H9 (cell line): ENCODE results near the gene VAV2. TPM values are rescaled to one million over a fixed set of nuclear protein-coding genes. Genes with fewer than 3 reads are reported as not detected.

Experiments
- DNase-seq: peaks from one replicate; pipeline ENCODE4 v3.0.0-alpha.2; 2017
- H2AFZ ChIP-seq: one replicate; pipeline ENCODE4 v1.6.1; 2013; ENCODE audit warnings: mild to moderate bottlenecking, low read length, control low read depth, moderate library complexity
- H2AK5ac ChIP-seq: 2 replicates; pipeline ENCODE4 v1.6.1; 2013; ENCODE audit warnings: low read length, control low read depth, mixed read lengths; ENCODE audit not compliant: insufficient read length
- H2BK120ac ChIP-seq: one replicate; pipeline ENCODE4 v1.6.1; 2013; ENCODE audit warnings: low read depth, mild to moderate bottlenecking, low read length, control low read depth, inconsistent platforms; ENCODE audit not compliant: poor library complexity, severe bottlenecking
- H2BK12ac ChIP-seq: 2 replicates; pipeline ENCODE4 v1.6.1; 2013; ENCODE audit warnings: low read length, control low read depth, mixed read lengths, low read depth; ENCODE audit not compliant: insufficient read length
- H2BK15ac ChIP-seq: 2 replicates; pipeline ENCODE4 v1.6.1; 2013; ENCODE audit warnings: low read depth, low read length, control low read depth
- H2BK20ac ChIP-seq: one replicate; pipeline ENCODE4 v1.6.1; 2013; ENCODE audit warnings: low read depth, mild to moderate bottlenecking, low read length, control low read depth, inconsistent platforms; ENCODE audit not compliant: poor library complexity, severe bottlenecking
- H2BK5ac ChIP-seq: 2 replicates; pipeline ENCODE4 v1.6.1; 2013; ENCODE audit warnings: low read length, control low read depth, mixed read lengths; ENCODE audit not compliant: insufficient read length
- H3K14ac ChIP-seq: 2 replicates; pipeline ENCODE4 v1.6.1; 2013; ENCODE audit warnings: low read length, control low read depth; ENCODE audit not compliant: insufficient read depth
- H3K18ac ChIP-seq: 2 replicates; pipeline ENCODE4 v1.6.1; 2013; ENCODE audit warnings: low read depth, mild to moderate bottlenecking, mixed read lengths, low read length, control low read depth; ENCODE audit not compliant: insufficient read length
- H3K23ac ChIP-seq: 2 replicates; pipeline ENCODE4 v1.6.1; 2013; ENCODE audit warnings: low read length, control low read depth, mixed read lengths, low read depth; ENCODE audit not compliant: insufficient read length
- H3K23me2 ChIP-seq: 2 replicates; pipeline ENCODE4 v1.6.1; 2013; ENCODE audit warnings: low read depth, mild to moderate bottlenecking, mixed read lengths, low read length, control low read depth; ENCODE audit not compliant: insufficient read length, poor library complexity, severe bottlenecking
- H3K27ac ChIP-seq: 2 replicates; pipeline ENCODE4 v1.5.1; 2013; ENCODE audit warnings: low read length, control low read depth, mixed read lengths, low read depth; ENCODE audit not compliant: insufficient read length
- H3K27me3 ChIP-seq: 2 replicates; pipeline ENCODE4 v1.6.1; 2013; ENCODE audit warnings: low read length, control low read depth, inconsistent platforms; ENCODE audit not compliant: insufficient read depth
- H3K4ac ChIP-seq: 2 replicates; pipeline ENCODE4 v1.6.1; 2013; ENCODE audit warnings: low read depth, mild to moderate bottlenecking, control low read depth, inconsistent platforms, low read length, moderate library complexity
- H3K4me1 ChIP-seq: 2 replicates; pipeline ENCODE4 v1.6.1; 2013; ENCODE audit warnings: low read length, control low read depth, inconsistent platforms; ENCODE audit not compliant: insufficient read depth
- H3K4me2 ChIP-seq: 2 replicates; pipeline ENCODE4 v1.6.1; 2013; ENCODE audit warnings: low read length, control low read depth, mixed read lengths; ENCODE audit not compliant: insufficient read length, insufficient read depth
- H3K56ac ChIP-seq: 2 replicates; pipeline ENCODE4 v1.6.1; 2013; ENCODE audit warnings: low read depth, mild to moderate bottlenecking, mixed read lengths, low read length, control low read depth; ENCODE audit not compliant: insufficient read length
- H3K79me1 ChIP-seq: 2 replicates; pipeline ENCODE4 v1.6.1; 2013; ENCODE audit warnings: low read depth, mild to moderate bottlenecking, moderate library complexity, low read length, control low read depth, inconsistent platforms; ENCODE audit not compliant: insufficient read depth, poor library complexity, severe bottlenecking
- H3K79me2 ChIP-seq: 2 replicates; pipeline ENCODE4 v1.6.1; 2013; ENCODE audit warnings: low read length, control low read depth, inconsistent platforms; ENCODE audit not compliant: insufficient read depth
- H3K9ac ChIP-seq: 2 replicates; pipeline ENCODE4 v1.6.1; 2013; ENCODE audit warnings: low read length, control low read depth, mixed read lengths; ENCODE audit not compliant: insufficient read length; ENCODE audit errors: extremely low read depth
- H3K9me3 ChIP-seq: one replicate; pipeline ENCODE4 v1.6.1; 2013; ENCODE audit warnings: low read depth, low read length, inconsistent platforms; ENCODE audit not compliant: control insufficient read depth
- H3T11ph ChIP-seq: one replicate; pipeline ENCODE4 v1.6.1; 2013; ENCODE audit warnings: mild to moderate bottlenecking, low read length, control low read depth, inconsistent platforms
- H4K20me1 ChIP-seq: one replicate; pipeline ENCODE4 v1.6.1; 2013; ENCODE audit not compliant: control insufficient read depth, insufficient read length, insufficient read depth
- H4K5ac ChIP-seq: 2 replicates; pipeline ENCODE4 v1.6.1; 2013; ENCODE audit warnings: low read depth, mild to moderate bottlenecking, mixed read lengths, low read length, control low read depth; ENCODE audit not compliant: insufficient read length
- H4K8ac ChIP-seq: replicated peaks from 2 replicates; pipeline ENCODE4 v1.6.1; 2013; ENCODE audit warnings: low read length, control low read depth, mixed read lengths, low read depth; ENCODE audit not compliant: insufficient read length
- H4K91ac ChIP-seq: 2 replicates; pipeline ENCODE4 v1.6.1; 2013; ENCODE audit warnings: low read depth, mild to moderate bottlenecking, moderate library complexity, mixed read lengths, low read length, control low read depth; ENCODE audit not compliant: insufficient read length
- H3K27ac Mint-ChIP-seq, 3 experiments: 2 replicates in 2 of 3; 3 replicates in 1 of 3; pipeline ENCODE4 v1.8.0; 2020 to 2021; ENCODE audit warnings: mixed read lengths in 3 of 3, mild to moderate bottlenecking in 1 of 3, moderate library complexity in 1 of 3
- H3K27me3 Mint-ChIP-seq: 2 replicates; pipeline ENCODE4 v1.8.0; 2021; ENCODE audit warnings: low read depth, mild to moderate bottlenecking, moderate library complexity, mixed read lengths
- H3K36me3 Mint-ChIP-seq, 3 experiments: 2 replicates in 2 of 3; 3 replicates in 1 of 3; pipeline ENCODE4 v1.8.0; 2020 to 2021; ENCODE audit warnings: low read depth in 3 of 3, mixed read lengths in 3 of 3; ENCODE audit not compliant: insufficient read depth in 1 of 3
- H3K4me1 Mint-ChIP-seq, 2 experiments: 2 replicates each; pipeline ENCODE4 v1.8.0; 2020; ENCODE audit warnings: mixed read lengths in 2 of 2
- H3K4me3 Mint-ChIP-seq, 2 experiments: 2 replicates in 1 of 2; 3 replicates in 1 of 2; pipeline ENCODE4 v1.8.0; 2020 to 2021; ENCODE audit warnings: mild to moderate bottlenecking in 2 of 2, mixed read lengths in 2 of 2, moderate library complexity in 1 of 2
- H3K9me3 Mint-ChIP-seq, 2 experiments: 2 replicates in 1 of 2; 3 replicates in 1 of 2; pipeline ENCODE4 v1.8.0; 2020; ENCODE audit warnings: mild to moderate bottlenecking in 2 of 2, mixed read lengths in 2 of 2, moderate library complexity in 1 of 2
- CTCF ChIP-seq: fragments of 200-600 bp; sonication (generic); conservative IDR thresholded peaks from 3 replicates; pipeline ENCODE4 v1.8.0; 2021; ENCODE audit warnings: antibody characterized with exemption, mild to moderate bottlenecking
- WGBS: extraction: QIAGEN DNeasy Blood & Tissue Kit; methylation state at CpG from one replicate; pipeline ENCODE4 v1.1.7; 2013; ENCODE audit warnings: missing lambda C conversion rate, low lambda C conversion rate, mixed read lengths; ENCODE audit not compliant: insufficient read length; ENCODE audit errors: extremely low coverage; 5-methylcytosine and 5-hydroxymethylcytosine counted together
- total RNA-seq: library from RNA; stranded (reverse); gene quantifications from 2 replicates; pipeline ENCODE4 v1.2.1, GENCODE V29; 2021

Gene VAV2
- total RNA-seq, 1 experiment from 2014 or later, result 58.7 TPM

DNA sequence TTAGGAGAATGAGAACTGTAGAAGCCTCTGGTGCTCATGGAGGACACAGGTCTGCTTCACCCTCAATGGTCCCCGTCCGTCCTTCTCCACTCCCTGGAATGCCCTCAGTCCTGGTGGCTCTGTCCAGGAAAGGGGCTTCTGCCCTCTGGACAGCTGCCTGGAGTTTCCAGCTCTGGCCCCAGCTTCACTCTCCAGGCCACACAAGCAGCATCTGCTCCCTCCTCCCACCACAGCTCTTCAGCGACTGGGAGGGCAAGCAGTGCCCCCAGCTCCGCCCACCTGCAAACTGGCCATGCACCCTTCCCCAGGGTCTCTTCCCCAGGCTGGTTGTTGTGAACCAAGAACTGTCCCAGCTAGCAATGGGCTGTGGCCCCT, 258.7 kb downstream of the VAV2 start:
- H4K20me1 ChIP-seq, result no peaks in the 10 kb centered on the region
- DNase-seq, result no peak
- no peaks in the 10 kb centered on the region; a peak in 1 of 5 replicates for H3K9me3 Mint-ChIP-seq
- no peak overlapping the region for H3K9ac ChIP-seq
- TF ChIP-seq CTCF, result no peak
- no peak overlapping the region for H3K23ac ChIP-seq
- H3K18ac ChIP-seq, result no peak overlapping the region
- H3K79me1 ChIP-seq, result no peaks in the 10 kb centered on the region
- H3K4me2 ChIP-seq, result no peak overlapping the region
- no CpG with 5 or more reads among the region's 4 CpGs for WGBS
- H2BK20ac ChIP-seq, result no peak overlapping the region
- H3K4me3 Mint-ChIP-seq, result no peak overlapping the region
- no peaks in the 10 kb centered on the region for H3K9me3 ChIP-seq
- H3K36me3 Mint-ChIP-seq, result peaks cover 0 to 2% (median 0%) of the 10 kb centered on the region in 3 experiments; a peak in 1 of 7 replicates
- H3K27ac Mint-ChIP-seq, result no peak overlapping the region
- H4K5ac ChIP-seq, result no peak overlapping the region
- H3K27me3 Mint-ChIP-seq, result peaks cover 5% of the 10 kb centered on the region; the same call in 1 of the 2 replicates
- H3K4me1 Mint-ChIP-seq, result peaks cover 10 to 32% of the 10 kb centered on the region in 2 experiments
- H3T11ph ChIP-seq, result no peak overlapping the region
- H4K8ac ChIP-seq, result no peak overlapping the region
- H3K23me2 ChIP-seq, result peaks cover 2% of the 10 kb centered on the region
- peaks cover 3% of the 10 kb centered on the region; the same call in 1 of the 2 replicates for H3K4me1 ChIP-seq
- no peak overlapping the region for H3K14ac ChIP-seq
- H2BK5ac ChIP-seq, result no peak overlapping the region
- H3K4ac ChIP-seq, result no peak overlapping the region
- no peak overlapping the region for H2BK120ac ChIP-seq
- no peaks in the 10 kb centered on the region for H3K79me2 ChIP-seq
- no peak overlapping the region for H2BK15ac ChIP-seq
- H3K27ac ChIP-seq, result no peak overlapping the region
- H2BK12ac ChIP-seq, result no peak overlapping the region
- no peak overlapping the region for H4K91ac ChIP-seq
- H3K56ac ChIP-seq, result no peak overlapping the region
- no peaks in the 10 kb centered on the region for H3K27me3 ChIP-seq
- no peak overlapping the region for H2AK5ac ChIP-seq
- H2AFZ ChIP-seq, result no peak overlapping the region
